KMS-11 (cell line): ENCODE measurements around the gene CIB2.

Experiments used
- H2AFZ ChIP-seq: fragments of 200-600 bp; sonication (generic); 2 replicates; pipeline ENCODE4 v1.6.1; 2016; ENCODE audit warnings: antibody characterized with exemption, mixed run types, low read depth
- H3K27ac ChIP-seq: fragments of 200-600 bp; sonication (generic); 2 replicates; pipeline ENCODE4 v1.6.1; 2016; ENCODE audit warnings: mild to moderate bottlenecking, mixed run types
- H3K27me3 ChIP-seq: fragments of 200-600 bp; sonication (generic); 2 replicates; pipeline ENCODE4 v1.6.1; 2017; ENCODE audit warnings: mild to moderate bottlenecking, low read depth, mixed run types, moderate library complexity; ENCODE audit not compliant: insufficient read depth
- H3K36me3 ChIP-seq: fragments of 200-600 bp; sonication (generic); 2 replicates; pipeline ENCODE4 v1.6.1; 2017; ENCODE audit warnings: mild to moderate bottlenecking, mixed run types; ENCODE audit not compliant: insufficient read depth
- H3K4me1 ChIP-seq: fragments of 200-600 bp; sonication (generic); 2 replicates; pipeline ENCODE4 v1.6.1; 2016; ENCODE audit warnings: mild to moderate bottlenecking, low read depth, mixed run types; ENCODE audit not compliant: poor library complexity, severe bottlenecking
- H3K4me2 ChIP-seq: fragments of 200-600 bp; sonication (generic); 2 replicates; pipeline ENCODE4 v1.7.0; 2016; ENCODE audit warnings: mild to moderate bottlenecking, mixed run types
- H3K4me3 ChIP-seq: fragments of 200-600 bp; sonication (generic); IDR thresholded peaks from 2 replicates; pipeline ENCODE4 v1.6.1; 2017; ENCODE audit warnings: low read depth, low read length, mixed read lengths; ENCODE audit not compliant: insufficient read depth
- H3K79me2 ChIP-seq: fragments of 200-600 bp; sonication (generic); 2 replicates; pipeline ENCODE4 v1.6.1; 2016; ENCODE audit warnings: low read depth, mixed run types; ENCODE audit not compliant: insufficient read depth
- H3K9ac ChIP-seq: fragments of 200-600 bp; sonication (generic); 2 replicates; pipeline ENCODE4 v1.6.1; 2016; ENCODE audit warnings: mild to moderate bottlenecking, mixed run types
- H4K20me1 ChIP-seq: fragments of 200-600 bp; sonication (generic); 2 replicates; pipeline ENCODE4 v1.6.1; 2016; ENCODE audit warnings: mild to moderate bottlenecking, mixed run types; ENCODE audit not compliant: insufficient read depth
- TF ChIP-seq, protein P1 (sequence below): fragments of 200-600 bp; sonication (generic); conservative IDR thresholded peaks from 2 replicates; pipeline ENCODE4 v1.6.1; 2017; ENCODE audit warnings: low read depth, mild to moderate bottlenecking, antibody characterized with exemption, low read length, moderate library complexity, mixed read lengths

CIB2 gene

DNA sequence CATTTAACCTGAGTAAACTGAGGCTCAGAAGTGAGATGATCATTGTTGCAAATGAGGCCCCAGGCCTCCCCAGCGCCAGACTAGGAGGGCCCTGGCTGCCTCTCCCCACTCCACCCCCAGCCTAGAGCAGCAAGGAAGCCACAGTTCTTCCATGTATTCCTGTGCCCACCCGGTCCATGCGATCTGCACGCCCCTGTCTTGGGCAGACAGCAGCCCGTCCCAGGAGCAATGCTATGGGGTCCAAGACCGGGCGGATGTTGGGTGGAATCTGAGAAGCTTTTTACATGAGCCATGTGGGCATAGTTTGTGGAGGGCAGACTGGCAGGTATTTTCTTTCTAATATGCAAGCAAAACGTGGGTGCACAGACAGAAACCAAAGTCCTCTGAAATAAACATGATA is 23.8 kb downstream of the CIB2 start:
- no peaks in the 10 kb centered on the region for H3K79me2 ChIP-seq
- TF ChIP-seq, protein P1, sequence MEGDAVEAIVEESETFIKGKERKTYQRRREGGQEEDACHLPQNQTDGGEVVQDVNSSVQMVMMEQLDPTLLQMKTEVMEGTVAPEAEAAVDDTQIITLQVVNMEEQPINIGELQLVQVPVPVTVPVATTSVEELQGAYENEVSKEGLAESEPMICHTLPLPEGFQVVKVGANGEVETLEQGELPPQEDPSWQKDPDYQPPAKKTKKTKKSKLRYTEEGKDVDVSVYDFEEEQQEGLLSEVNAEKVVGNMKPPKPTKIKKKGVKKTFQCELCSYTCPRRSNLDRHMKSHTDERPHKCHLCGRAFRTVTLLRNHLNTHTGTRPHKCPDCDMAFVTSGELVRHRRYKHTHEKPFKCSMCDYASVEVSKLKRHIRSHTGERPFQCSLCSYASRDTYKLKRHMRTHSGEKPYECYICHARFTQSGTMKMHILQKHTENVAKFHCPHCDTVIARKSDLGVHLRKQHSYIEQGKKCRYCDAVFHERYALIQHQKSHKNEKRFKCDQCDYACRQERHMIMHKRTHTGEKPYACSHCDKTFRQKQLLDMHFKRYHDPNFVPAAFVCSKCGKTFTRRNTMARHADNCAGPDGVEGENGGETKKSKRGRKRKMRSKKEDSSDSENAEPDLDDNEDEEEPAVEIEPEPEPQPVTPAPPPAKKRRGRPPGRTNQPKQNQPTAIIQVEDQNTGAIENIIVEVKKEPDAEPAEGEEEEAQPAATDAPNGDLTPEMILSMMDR, result no peak
- no peak overlapping the region for H3K27ac ChIP-seq
- peaks cover 47% of the 10 kb centered on the region for H3K4me1 ChIP-seq
- H3K36me3 ChIP-seq, result no peaks in the 10 kb centered on the region
- no peak overlapping the region for H2AFZ ChIP-seq
- no peak overlapping the region for H3K4me3 ChIP-seq
- no peaks in the 10 kb centered on the region for H4K20me1 ChIP-seq
- no peak overlapping the region for H3K4me2 ChIP-seq
- no peaks in the 10 kb centered on the region for H3K27me3 ChIP-seq
- no peak overlapping the region for H3K9ac ChIP-seq

DNA sequence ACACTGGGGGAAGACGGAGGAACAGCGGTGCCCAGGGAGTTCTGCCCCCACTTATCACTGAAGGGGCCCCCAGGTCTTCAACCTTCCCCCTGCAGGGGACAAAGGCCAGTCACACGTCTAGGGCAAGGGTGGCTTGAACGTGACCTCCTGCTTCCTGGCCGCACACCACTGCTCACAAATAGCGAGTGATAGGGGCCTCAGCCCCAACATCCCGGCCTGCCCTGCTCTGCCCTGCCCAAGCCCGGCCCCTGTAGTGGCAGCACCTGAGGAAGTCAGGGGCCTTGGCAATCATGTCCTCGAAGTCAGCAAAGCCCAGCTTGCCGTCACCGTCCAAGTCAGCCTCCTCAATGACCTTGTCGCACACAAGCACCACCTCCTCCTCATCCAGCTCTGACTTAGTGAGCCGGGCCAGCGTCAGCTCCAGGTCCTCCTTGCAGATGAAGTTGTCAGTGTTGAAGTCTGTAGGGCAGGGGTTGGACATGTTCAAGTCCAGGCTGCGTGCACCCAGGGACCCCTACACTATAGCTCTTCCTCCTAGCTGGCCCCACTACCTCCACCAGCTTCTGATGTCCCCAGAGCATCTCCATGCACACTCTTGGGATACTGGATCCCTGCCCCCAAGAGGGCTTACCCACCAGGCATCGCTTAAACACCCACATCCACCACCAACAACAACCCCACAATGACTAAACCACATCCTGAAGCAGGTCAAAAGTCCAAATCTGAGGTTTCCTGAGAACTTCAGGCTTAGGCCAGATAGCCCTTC is 25.6 kb downstream of the CIB2 start:
- Histone ChIP-seq H3K9ac (no peak overlapping the region), H3K4me2 (no peak overlapping the region), H3K27ac (no peak overlapping the region), H3K36me3 (no peaks in the 10 kb centered on the region), H2AFZ (no peak overlapping the region), H3K27me3 (no peaks in the 10 kb centered on the region), H4K20me1 (no peaks in the 10 kb centered on the region), H3K79me2 (no peaks in the 10 kb centered on the region), H3K4me1 (peaks cover 47% of the 10 kb centered on the region), H3K4me3 (no peak overlapping the region)
- TF ChIP-seq, protein P1, result no peak

DNA sequence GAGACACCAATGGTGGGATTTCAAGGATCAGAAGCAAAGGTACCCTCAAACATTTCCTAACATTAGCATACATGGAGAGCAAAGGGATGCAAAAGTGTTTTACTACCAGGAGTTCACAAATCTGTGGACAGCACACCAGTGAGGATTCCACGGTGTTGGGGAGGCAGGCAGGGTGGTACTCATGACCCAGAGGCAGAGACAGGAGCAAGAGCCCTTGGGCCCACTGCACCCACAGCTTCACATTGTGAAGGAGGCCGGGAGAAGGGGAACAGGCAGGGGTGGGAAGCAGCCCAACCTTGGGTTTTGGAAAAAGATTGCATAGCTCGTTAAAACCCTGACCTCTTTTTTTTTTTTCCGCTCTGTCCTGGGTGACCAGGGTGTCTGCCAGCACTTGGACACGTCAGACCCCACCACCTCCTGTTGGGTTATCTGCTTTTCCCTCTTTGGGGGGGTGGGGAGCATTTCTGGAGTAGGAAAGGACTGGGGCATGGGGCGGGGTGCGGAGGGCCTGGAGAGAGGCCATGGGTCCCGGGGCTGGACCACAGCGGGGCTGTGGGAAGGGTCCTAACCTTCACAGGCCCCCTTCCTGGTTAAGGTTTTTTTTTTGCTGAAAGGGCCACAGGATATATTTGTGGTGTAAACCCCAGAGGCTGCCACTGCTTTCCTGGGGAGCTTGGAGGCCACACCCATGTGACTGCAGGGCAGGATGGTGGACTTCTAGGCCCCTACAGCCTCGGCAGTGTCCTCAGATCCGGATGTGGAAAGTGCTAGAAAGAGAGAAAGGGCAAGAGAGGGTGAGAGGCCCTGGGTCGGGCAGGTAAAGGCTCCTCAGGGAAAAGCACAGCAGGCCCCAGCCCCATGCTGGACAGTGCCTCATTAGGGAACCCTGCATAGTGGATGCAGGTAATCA is 26.4 kb downstream of the CIB2 start:
- Histone ChIP-seq H4K20me1 (no peaks in the 10 kb centered on the region), H3K4me1 (peaks cover 47% of the 10 kb centered on the region), H3K36me3 (no peaks in the 10 kb centered on the region), H2AFZ (no peak overlapping the region), H3K27me3 (no peaks in the 10 kb centered on the region), H3K79me2 (no peaks in the 10 kb centered on the region), H3K4me3 (no peak overlapping the region), H3K4me2 (peak overlapping the region; percentile 57; the same call in 1 of the 2 replicates), H3K9ac (no peak overlapping the region), H3K27ac (no peak overlapping the region)
- TF ChIP-seq, protein P1, result no peak

DNA sequence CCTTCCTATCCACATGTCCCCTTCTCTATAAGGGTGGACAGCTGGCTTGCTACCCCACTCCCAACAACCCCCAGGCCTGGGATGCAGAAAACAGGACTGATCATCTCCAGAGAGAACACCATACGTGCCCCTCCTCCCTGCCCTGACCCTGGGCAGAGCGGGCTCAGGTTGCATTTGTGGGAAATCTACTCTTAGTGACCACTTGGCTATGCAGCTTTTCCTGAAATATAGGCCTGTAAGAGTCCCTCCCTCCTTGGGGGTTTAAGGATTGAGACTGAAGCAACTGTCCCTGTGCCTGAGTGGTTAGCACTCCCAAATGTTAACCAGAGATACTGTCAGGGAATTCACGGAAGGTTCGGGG is 27.1 kb downstream of the CIB2 start:
- H3K36me3 ChIP-seq, result no peaks in the 10 kb centered on the region
- H3K4me2 ChIP-seq, result peak overlapping the region; percentile 57; the same call in 1 of the 2 replicates
- no peaks in the 10 kb centered on the region for H3K79me2 ChIP-seq
- H3K4me1 ChIP-seq, result peaks cover 47% of the 10 kb centered on the region
- H3K4me3 ChIP-seq, result no peak overlapping the region
- TF ChIP-seq, protein P1, result no peak
- no peaks in the 10 kb centered on the region for H4K20me1 ChIP-seq
- H3K27ac ChIP-seq, result peak overlapping the region; percentile 35; the same call in 1 of the 2 replicates
- H2AFZ ChIP-seq, result peak overlapping the region; percentile 76
- no peaks in the 10 kb centered on the region for H3K27me3 ChIP-seq
- H3K9ac ChIP-seq, result peak overlapping the region; percentile 27; the same call in 1 of the 2 replicates
